ENCODE results near the gene CBX7.

The CBX7 gene

DNA sequence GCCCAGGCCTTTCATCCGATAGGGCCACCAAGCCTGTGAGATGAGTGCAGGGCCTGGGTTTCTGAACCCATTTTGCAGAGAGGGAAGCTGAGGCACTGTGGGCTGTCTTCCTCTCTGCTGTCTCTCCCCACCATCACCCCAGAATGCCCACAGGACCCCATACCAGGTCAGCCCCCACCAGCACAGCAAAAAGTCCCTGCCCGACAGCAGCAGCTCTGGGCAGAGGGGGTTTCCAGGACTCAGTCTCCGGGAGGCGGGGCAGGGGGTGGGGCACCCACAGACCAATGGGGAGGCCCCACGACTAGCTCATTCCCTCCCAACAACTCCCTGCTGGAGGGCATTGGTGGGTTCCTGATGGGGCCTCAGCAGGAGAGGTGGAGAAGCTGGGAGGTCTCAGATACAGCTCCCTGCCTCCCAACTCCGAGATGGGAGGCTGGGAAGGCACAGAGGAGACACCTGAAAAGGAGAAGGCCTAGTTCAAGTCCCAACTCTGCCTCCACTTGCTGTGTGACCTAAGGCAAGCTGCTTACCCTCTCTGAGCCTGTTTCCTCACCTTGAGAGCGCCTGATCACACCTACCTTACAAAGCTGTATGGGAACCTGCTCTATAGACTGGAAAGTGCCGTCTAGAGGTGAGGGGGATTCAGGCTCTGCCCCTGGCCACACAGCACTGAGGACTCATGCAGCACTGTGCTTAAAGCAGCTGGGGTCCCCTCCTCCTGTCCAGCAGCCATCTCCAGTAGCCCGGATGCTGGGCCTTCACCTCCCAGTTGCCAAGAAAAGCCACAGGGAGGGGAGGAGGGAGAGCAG is 3.5 kb downstream of the CBX7 start:
- intact Hi-C loops (cut with DNase I) = no loop called here
- peak in 8 of 10 donors; percentile 32 to 92 (median 64) for DNase-seq

GRCh38 chr22:39148026-39148726 is 4.3 kb downstream of the CBX7 start:
- intact Hi-C loops (cut with DNase I) = no loop called here

GRCh38 chr22:39147335-39148025 is 5.0 kb downstream of the CBX7 start:
- DNase-seq = peak in 2 of 10 donors; percentile 25 to 26
- intact Hi-C loops (cut with DNase I) = no loop called here

More at GRCh38 chr22:39148026-39148726, 4.3 kb downstream of the CBX7 start:
- DNase-seq = peak in 3 of 10 donors; percentile 12 to 65 (median 52)

DNA sequence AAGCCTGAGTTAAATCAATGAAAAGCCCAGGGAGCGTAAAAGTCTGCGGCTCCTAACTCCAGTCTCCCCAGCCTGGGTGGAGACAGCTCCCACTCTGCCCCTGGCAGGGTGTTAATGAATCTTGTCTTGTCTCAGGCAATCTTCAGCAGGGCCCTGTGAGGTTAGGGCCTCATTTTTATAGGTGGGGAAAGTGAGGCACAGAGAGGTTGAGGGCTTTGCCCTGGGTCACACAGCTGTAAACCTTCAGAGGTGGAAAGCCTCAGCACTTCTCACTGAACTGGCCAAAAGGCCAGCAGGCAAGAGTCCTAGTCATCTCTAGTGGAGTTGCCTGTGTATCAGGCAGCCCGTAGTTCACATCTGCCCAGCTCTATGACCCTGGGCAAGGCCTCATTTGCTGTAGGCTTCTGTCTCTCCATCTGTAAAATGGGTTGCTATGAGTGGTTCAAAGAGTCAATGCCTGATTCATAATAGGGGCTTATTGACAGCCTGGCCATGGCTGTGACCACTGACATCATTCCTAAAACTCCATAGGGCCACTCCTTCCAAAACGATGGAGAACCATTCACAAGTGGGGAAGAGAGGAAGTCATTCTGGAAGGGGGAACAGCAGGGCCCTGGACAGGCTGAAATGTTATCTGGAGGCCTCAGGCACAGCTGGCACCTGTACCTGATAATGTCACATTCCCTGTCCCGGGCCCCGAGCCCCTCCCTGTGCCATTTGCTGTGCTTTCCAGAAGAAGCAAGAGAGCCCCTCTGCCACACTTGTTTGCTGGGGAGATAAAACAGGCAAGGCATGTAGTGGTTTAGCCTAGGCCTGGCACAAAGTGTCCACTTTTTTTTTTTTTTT is 6.0 kb downstream of the CBX7 start:
- peak in 2 of 10 donors; percentile 35 to 55 for DNase-seq
- intact Hi-C loops (cut with DNase I) = no loop called here

DNA sequence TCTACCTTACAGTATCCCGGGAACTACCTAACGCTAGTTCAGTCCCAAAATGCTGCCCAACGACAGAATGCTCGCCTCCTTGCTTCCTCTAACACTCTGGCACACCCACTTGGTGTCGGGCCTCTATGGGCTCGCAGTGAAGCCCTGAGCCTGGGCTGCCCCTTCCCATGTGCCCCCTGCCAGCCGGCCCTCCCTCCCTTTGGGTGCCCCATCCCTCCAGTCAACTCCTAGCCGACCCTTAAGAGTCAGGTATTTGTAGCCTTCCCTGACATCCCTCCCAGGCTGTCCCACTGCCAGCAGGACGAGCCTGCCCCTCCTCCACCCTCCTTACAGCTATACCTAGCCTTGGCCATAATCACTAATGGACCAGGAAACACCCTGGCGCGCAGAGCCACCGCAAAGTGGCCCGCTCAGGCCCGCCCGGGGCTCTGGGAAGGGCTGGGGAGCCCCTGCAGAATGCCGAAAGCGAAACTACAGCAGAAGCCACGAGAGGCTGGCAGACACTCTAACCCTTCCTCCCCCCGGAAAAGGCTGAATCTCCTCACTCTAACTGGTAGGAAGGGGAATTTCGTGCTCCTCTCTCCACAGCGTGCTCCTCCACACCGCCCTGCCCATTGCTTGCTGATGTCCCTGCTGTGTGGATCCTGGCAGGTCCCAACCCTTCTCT is 8.2 kb downstream of the CBX7 start:
- peak in 2 of 10 donors; percentile 63 to 69 for DNase-seq
- intact Hi-C loops (cut with DNase I) = loop anchor here (1.0 kb wide), 1 partner anchor 271 kb away; no protein-coding TSS in a partner anchor

DNA sequence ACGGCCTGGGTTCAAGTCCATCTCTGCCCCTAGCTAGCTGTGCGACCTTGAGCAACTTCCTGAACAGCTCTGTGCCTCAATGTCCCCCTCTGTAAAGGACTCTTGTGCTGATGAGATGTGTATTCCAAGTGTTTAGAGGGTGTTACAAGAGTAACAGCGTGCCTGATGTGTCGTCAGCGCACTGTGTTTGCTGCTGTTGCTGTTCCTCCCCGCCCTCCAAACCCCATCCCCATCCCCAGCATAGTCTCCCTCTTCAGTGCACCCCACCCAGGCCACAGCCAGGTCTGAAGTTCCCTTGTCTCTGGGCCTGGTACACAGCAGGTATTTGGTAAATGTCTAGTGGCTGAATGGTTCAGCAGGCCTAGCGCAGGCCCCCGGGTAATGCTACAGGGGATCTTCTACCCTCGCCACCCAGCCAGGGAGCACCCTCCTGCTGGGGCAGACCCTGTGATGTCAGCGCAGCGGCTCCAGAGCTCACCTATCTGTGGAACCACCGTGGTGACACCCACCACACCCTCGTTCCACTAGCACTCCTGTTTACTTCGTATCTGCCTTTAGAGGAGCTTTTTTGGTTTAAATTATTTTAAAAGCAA is 10.3 kb downstream of the CBX7 start:
- intact Hi-C loops (cut with DNase I) = no loop called here
- DNase-seq = peak in 2 of 10 donors; percentile 40 to 43

DNA sequence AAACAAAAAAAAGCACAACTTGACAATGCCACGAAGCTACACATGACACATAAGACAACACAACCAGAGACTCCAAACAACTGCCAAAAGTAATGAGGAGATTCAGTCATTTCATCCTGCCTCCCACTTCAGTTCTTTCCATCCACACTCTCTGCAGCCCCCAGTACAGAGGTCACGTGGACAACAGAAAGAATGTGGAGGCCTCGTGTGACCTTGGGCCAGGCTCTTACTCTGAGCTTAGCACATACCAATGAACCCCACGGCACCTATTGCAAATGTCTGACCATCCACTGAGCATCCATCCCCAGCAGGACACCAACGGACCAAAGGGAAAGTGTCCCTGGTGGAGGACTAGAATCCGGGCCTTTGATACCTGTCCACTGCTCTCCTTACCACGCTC is 12.5 kb downstream of the CBX7 start:
- peak in 1 of 10 donors; percentile 22 for DNase-seq
- intact Hi-C loops (cut with DNase I) = no loop called here

DNA sequence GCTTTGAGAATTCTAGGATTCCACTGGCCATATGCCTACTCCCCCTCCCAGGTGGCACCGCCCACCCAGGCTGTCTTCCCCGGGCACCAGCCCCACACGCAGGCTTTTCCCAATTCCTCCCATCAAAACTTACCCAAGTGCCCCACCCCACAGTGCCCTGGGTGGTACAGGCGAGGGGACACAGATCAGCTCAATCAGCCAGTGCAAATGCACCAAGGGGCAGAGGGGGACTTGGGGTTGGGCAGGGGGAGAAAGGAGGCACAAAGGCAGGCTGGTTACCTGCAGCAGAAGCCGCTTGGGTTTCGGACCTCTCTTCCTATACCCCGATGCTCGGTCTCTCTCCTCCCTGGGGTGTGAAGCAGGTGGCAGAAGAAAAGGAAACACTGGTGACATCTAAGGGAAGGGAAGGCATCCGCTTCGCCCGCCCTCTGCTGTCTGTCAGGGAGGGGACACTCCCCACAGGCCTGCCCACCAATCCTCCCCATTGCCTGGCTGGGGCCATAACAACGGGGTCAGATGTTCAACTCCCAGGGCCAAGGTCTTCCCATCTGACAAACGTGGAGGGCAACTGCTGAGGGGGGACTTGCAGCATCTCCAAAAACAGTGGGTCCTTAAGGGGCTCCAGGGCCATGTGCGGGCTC is 14.0 kb downstream of the CBX7 start:
- intact Hi-C loops (cut with DNase I) = no loop called here
- peak in 3 of 10 donors; percentile 47 to 70 (median 63) for DNase-seq

DNA sequence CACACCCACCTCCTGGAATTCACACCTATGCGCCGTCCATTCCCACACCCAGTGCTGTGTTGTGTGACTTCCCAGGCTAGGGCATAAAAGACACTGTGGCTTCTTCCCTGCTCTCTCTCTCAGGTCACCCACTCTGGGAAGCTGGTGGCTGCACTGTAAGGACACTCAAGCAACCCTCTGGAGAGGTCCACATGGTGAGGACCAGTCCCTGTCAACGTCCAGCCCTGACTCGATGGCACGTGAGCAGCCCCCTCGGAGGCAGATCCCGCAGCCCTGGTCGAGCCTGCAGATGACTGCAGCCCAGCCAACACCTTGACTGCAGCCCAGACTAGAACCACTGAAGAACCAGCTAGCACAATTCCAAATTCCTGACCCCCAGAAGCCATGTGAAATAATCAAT is 16.2 kb downstream of the CBX7 start:
- intact Hi-C loops (cut with DNase I) = no loop called here
- DNase-seq = peak in 1 of 10 donors; percentile 38

GRCh38 chr22:39135092-39135896 is 17.2 kb downstream of the CBX7 start:
- intact Hi-C loops (cut with DNase I) = no loop called here

GRCh38 chr22:39134366-39135091 is 18.0 kb downstream of the CBX7 start:
- DNase-seq = peak in 1 of 10 donors; percentile 58
- intact Hi-C loops (cut with DNase I) = no loop called here

More at GRCh38 chr22:39135092-39135896, 17.2 kb downstream of the CBX7 start:
- DNase-seq = peak in 1 of 10 donors; percentile 77

GRCh38 chr22:39133871-39134270 is 18.6 kb downstream of the CBX7 start:
- peak in 1 of 10 donors; percentile 31 for DNase-seq
- intact Hi-C loops (cut with DNase I) = no loop called here

DNA sequence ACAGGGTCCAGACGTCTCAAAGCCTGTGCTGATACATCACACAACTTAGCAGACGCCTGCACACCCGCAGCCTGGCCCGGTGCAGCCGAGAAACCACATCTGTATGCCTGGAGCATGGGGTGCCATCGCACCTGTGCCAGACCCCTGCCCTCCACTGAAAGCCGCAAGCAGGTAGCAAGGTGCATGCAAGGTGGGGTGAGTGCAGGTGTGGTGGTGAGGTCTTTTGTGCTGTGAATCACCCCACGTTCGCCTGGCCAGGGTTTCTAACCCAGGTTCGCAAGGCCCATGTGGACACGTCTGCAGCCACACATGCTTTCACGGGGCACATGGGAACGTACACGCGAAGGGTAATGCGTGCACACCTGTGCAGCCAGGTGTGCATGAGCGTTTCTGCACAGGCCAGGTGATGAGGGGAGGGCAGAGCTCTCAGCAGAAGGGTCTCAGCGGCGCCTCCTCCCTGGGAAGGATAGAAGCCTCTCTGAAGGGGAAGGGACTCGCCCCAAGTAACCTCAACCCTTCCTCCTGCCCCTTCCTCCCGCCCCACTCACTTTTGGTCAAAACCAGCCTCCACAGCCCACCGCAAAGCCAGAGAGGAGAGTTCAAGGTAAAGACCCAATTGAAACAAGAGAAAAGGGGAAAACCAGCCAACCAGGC is 19.5 kb downstream of the CBX7 start:
- DNase-seq = peak in 1 of 10 donors; percentile 35
- intact Hi-C loops (cut with DNase I) = no loop called here

DNA sequence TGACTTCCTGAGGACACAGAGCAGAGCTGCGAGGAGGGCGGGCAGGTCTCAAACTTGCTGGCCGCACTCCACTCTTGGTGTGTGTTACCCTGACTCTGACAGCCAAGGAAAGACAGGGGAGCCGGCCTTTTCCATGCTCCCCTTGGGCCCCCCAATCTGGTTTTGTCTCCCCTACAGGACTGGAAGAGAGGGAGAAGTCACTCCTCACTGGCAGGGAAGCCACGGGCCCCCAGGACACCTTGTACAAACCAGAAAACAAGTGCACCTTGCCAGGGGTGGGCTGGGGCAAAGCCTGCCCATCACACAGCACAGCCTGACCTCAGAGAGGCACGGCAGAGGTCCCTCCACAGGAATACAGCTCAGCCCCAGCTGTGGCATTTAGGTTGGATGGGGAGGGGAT is 20.2 kb downstream of the CBX7 start:
- intact Hi-C loops (cut with DNase I) = no loop called here
- DNase-seq = peak in 1 of 10 donors; percentile 55

DNA sequence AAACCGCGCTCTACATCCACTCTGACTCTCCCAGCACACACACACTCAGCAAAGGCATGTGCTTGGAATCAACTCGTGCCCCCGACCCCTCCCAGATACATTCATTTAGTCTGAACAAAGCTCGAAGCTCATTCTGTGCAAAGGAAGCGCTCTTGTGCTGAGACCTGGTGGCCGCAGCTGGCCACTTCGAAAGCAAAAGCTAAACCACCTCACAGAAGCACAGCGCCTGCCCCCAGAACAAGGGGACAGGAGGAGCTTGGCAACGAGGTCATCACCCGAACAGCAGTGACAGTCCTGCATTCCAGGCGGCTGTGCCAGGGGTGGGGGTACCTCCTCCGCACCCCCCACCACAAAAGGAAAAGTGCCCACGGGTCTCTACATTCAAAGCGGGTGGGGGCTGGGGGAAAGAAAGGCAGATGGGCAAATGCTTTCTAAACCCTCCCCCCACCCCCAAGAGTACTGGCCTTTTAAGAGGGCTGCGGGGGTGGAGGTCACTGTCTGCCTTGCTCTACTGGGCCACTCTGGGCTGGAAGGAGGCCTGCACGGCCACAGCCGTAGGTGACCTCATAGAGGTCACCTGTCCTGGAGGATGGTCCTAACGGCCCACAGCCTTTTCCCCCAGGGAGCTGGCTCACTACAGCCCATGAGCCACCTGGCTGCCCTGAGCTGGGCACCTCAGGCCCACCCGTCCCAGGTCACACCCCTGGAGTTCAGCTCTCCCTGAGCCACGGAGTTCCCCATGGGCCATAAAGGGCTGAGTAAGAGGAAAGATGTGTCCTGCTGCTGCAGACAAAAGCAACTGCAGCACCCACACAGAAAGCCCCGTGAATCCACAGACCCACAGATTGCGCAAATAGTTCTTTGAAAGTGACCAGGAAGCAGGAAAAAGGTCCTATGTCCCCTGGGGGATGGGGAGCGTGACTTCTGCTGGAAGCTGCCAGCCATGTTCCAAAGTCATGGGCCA is 21.3 kb downstream of the CBX7 start:
- intact Hi-C loops (cut with DNase I) = no loop called here
- DNase-seq = peak in 1 of 10 donors; percentile 74

All from posterior cingulate gyrus (tissue), 11 donors.